NK-92 treated with Interleukin-12 subunit alpha and Interleukin-12 subunit beta, amount 100 ng/mL, for 24 hours (cell line): Measurements from ENCODE around the gene SIGLEC15.

Experiments used
- DNase-seq: peaks from one replicate; lab custom pipeline; 2025; lab: John Stamatoyannopoulos, UW

SIGLEC15 gene

DNA sequence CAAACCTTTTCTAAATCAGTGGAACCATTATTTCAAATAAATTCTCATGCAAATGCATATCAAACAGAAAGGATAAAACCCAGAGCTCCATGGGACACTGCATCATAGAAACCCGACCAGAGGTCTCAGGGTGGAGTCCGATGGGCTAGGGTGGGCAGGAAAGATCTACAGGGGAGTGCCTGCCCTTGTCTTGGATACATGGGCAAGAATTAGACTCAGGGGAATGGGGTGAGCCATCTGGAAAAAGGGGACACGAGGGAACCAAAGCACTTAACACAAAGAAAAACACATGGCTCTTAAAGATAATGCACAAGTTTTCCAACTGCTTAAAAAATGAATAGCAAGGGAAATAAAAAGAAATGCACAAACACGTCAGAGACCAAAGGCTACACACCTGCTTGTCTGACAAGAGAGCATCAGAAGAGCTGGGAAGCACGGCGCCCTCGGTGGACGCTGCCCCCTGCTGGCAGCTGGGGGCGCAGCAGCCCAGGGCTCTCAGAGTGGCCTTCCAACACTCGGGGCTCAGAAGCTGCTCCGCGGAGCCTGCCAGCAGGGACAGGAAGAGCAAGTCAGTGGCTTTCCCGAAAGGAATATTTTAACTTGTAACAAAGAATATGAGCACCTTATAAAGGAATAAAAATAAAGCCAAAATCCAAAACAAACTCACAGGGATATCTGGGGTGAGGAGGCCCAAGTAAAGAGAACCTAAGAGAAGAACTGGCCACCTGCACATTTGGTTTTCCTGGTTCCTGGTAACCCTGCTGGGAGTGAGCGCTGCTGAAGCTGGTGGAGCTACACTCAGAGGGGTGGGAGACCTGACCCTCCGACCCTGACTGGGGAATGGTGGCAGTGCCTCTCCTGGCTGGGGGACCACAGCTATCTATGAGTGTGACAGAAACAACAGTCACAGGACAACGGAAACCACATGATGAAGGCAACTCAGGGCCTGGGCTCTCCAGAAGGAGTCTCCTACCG lies 54.5 kb downstream of the SIGLEC15 start:
- peak; percentile 2 for DNase-seq

DNA sequence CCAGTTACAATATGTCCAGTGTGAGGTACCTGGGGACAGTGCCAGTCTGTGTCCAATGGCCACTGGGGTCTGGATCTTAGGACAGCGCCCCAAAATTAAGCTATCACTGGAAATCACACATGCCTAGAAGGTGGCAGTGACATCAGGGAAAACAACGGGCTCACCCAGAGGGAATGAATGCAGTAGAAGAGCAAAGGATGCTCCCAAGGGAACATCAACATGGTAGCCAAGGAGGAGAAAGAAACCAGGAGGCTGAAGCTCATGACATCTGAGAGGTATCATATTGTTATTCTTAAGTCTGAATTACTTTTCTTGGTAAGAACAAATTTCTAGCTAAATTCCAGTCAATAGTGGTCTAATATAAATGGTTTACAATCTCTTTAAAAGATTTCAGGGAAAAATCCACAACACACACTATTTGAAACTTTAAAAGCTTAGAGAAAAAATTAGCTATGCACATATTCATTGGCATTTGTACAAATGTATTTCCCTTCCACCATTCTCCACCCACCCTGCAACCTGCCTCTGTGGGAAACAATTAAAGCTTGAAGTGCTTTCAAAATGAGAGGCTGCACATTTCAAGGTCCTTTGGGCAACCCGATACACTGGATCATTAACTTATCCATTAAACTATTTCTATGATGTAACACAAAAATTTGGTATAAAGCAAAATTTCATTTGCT lies 55.5 kb downstream of the SIGLEC15 start:
- DNase-seq, result no peak

DNA sequence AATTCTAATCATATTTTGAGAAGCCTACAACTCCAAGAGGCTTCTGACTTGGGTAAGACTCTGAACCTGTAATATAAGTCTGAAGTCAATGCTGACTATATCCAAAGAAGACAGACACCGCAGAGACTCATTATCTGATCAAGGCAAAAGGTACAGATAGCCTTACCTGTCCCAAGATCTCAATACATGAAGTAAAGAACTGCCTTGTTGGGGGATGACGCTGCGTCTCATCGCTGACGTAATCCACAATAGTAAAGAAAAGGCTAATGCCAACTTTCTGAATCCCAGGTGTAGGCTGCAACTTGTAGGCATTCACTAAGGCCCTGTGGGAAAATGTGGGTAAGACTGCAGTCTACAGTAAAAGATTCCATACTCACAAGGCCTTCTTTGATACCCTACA lies 62.1 kb downstream of the SIGLEC15 start:
- DNase-seq, result no peak

DNA sequence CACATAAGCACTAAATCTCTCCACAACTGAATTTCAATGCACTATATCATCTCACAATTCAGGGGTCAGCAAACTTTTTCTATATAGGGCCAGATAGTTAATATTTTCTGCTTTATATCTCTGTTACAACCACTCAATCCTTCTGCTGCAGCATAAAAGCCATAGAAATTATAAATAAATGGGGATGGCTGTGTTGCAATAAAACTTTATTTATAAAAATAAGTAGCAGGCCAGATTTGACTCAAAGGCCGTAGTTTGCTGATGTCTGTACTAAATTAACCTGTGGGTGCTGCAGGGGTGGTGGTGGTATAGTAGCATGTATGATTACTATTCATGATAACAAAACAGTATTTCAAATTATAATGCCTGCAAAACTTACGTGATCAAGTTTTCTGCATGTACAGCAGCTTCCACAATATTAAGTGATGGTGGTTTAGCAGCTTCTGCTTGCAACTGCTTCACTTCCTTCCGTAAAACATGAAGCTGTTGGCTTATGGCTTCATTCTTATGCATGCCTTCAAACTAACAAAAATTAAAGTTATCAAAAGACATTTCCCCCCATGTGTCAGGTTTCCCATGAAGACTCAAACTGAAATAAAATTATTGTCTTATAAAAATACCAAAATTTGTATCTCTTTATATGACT lies 64.1 kb downstream of the SIGLEC15 start:
- DNase-seq, result no peak

DNA sequence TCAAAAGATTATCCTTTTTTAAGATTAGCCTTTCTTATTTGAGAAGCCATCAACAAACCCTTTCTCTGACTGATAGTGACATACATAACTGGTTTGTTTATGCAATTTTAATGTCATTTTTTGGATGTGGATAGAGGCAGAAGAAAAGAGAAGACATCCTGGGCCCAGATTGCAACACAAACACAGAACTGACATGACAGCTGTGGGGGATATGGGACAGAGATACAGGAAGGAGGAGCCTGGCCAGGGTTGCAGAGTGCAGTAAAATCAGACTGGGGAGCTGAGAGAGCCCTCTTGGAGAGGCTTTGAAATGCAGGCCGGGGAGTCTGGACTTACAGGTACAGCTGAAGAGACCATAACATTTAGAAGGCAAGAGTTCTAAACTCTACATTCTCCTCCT lies 65.1 kb downstream of the SIGLEC15 start:
- DNase-seq, result no peak

DNA sequence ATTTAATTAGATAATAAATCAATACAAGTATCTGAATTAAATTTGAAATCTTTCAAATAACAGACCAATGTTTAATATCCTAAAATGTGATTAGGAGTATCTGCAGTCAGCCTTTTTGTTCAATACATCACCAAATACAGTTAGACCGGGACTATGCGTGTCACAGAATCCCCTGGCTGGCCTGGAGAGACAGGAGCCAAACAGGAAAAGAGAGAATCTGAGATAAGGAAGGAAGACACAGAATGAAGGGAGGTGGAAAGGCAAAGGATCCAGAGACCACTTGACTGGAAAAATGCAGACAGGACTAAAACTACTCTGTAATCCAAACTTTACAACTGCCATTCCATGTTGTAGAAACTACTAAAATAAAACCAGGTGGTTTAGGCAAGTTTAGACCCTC lies 66.3 kb downstream of the SIGLEC15 start:
- no peak for DNase-seq
